Measurements from ENCODE around the gene RTN4R. TPM values are rescaled to one million over a fixed set of nuclear protein-coding genes. Genes with fewer than 3 reads are reported as not detected.

Gene RTN4R
- total and polyA plus RNA-seq, 2 experiments from 2014 or later: 10.6 to 38.4 TPM

- Mint-ChIP-seq H3K27me3 (ENCODE audit: insufficient read depth, low read depth, poor library complexity) (peaks cover 12% of the 10 kb centered on the region), H3K4me1 (peaks cover 13% of the 10 kb centered on the region), H3K36me3 (ENCODE audit: low read depth) (no peaks in the 10 kb centered on the region; the same call in 2 of the 3 replicates), H3K27ac (0 out of 2 replicates have a peak overlapping the region, but pooled peaks have one; percentile 40), H3K4me3 (no peak overlapping the region), H3K9me3 (no peaks in the 10 kb centered on the region; the same call in 2 of the 3 replicates)
- H3K9me2 ChIP-seq (ENCODE audit: insufficient read depth): no peaks in the 10 kb centered on the region
- no peak overlapping the region for H3K4me2 ChIP-seq
- no peaks in the 10 kb centered on the region for H3K36me3 ChIP-seq (ENCODE audit: insufficient read depth)
- H4K20me1 ChIP-seq (replicated peaks; ENCODE audit: insufficient read depth): no peaks in the 10 kb centered on the region
- 0 out of 2 replicates have a peak, but pooled peaks cover 4% of the 10 kb centered on the region for H3F3A ChIP-seq (replicated peaks; ENCODE audit: low read depth)
- peaks cover 4% of the 10 kb centered on the region; the same call in 1 of the 2 replicates for H3K4me1 ChIP-seq (ENCODE audit: insufficient read depth)
- H3K27ac ChIP-seq (ENCODE audit: low read depth): no peak overlapping the region
- no peak overlapping the region for H2AFZ ChIP-seq
- H3K27me3 ChIP-seq (ENCODE audit: insufficient read depth): no peaks in the 10 kb centered on the region
- no peaks in the 10 kb centered on the region for H3K79me2 ChIP-seq (replicated peaks; ENCODE audit: insufficient read depth)
- no peak overlapping the region for H3K4me3 ChIP-seq
- TF ChIP-seq ZNF114 (CRISPR knock-in tag; IDR thresholded peaks at IDR 0.05) (no peak), EZH2phosphoT487 (IDR thresholded peaks at IDR 0.05; ENCODE audit: unreplicated experiment) (no peak), ETS1 (IDR thresholded peaks at IDR 0.05) (no peak), EZH2 (IDR thresholded peaks at IDR 0.05; ENCODE audit: low read depth, unreplicated experiment) (no peak), ZNF331 (CRISPR knock-in tag; IDR thresholded peaks at IDR 0.05; ENCODE audit: low read depth) (no peak), STAT1 (IDR thresholded peaks at IDR 0.05; ENCODE audit: unreplicated experiment) (no peak), POLR2AphosphoS5 (IDR thresholded peaks at IDR 0.05; ENCODE audit: low read depth) (no peak), CTCF (conservative IDR thresholded peaks at IDR 0.05; ENCODE audit: low read depth in 2 of 2) (no peak), NANOG (IDR thresholded peaks at IDR 0.05; ENCODE audit: borderline replicate concordance) (no peak), ZNF462 (CRISPR knock-in tag; IDR thresholded peaks at IDR 0.05) (no peak), JUNB (IDR thresholded peaks at IDR 0.05; ENCODE audit: unreplicated experiment) (no peak), CREB1 (CRISPR knock-in tag; IDR thresholded peaks at IDR 0.05; ENCODE audit: low read depth) (no peak), REST (IDR thresholded peaks at IDR 0.05; ENCODE audit: unreplicated experiment) (no peak)
- ATAC-seq: peak; percentile 18
- no peak for DNase-seq (ENCODE audit: low spot score)
Measured at GRCh38 chr22:20238901-20239675, 29.0 kb downstream of the RTN4R start.
